Measurements from ENCODE around the gene ABLIM2. TPM values are rescaled to one million over a fixed set of nuclear protein-coding genes. Genes with fewer than 3 reads are reported as not detected.

Gene ABLIM2
- total and polyA plus RNA-seq, 2 of the 4 experiments (the other 2 are of a cell fraction) = under 0.01 to 0.10 TPM

GRCh38 chr4:8009097-8009496 lies 149.5 kb downstream of the ABLIM2 start:
- WGBS, 2 experiments (ENCODE audit: extremely low coverage in 2 of 2, insufficient read length in 1 of 2) = 20% methylated on average over 1 of the region's 5 CpGs; no CpG with 5 or more reads in 1 of the 2 experiments
- in situ Hi-C loops (cut with MboI; ENCODE audit: low sequenced_read_pairs) = no loop called here
- H3K18ac ChIP-seq (ENCODE audit: low read depth, low read length) = no peak overlapping the region
- no peaks in the 10 kb centered on the region for H3K79me1 ChIP-seq (ENCODE audit: low read depth in 1 of 2, low read length in 2 of 2)
- no peak overlapping the region for H3K9ac ChIP-seq (ENCODE audit: low read depth, low read length)
- H4K8ac ChIP-seq (ENCODE audit: low read depth in 2 of 2, low read length in 2 of 2) = no peak overlapping the region
- H2BK120ac ChIP-seq (ENCODE audit: low read depth, low read length) = no peak overlapping the region
- H2BK15ac ChIP-seq (ENCODE audit: low read depth, low read length) = no peak overlapping the region
- H3K56ac ChIP-seq (ENCODE audit: extremely low read depth, insufficient read depth, low read length) = no peak overlapping the region
- H4K20me1 ChIP-seq (ENCODE audit: insufficient read depth, low read length) = peaks cover 3% of the 10 kb centered on the region; the same call in 1 of the 2 replicates
- no TSS peak for BruUV-seq (replicated peaks)
- H3K27ac ChIP-seq (ENCODE audit: insufficient read depth, low read length) = no peak overlapping the region
- no peaks in the 10 kb centered on the region for H3K4me1 ChIP-seq (ENCODE audit: control insufficient read depth, insufficient read depth, low read length)
- H2AK9ac ChIP-seq (replicated peaks; ENCODE audit: low read depth, low read length, poor library complexity) = no peak overlapping the region
- peak overlapping the region; percentile 3 for H2AFZ ChIP-seq (replicated peaks; ENCODE audit: low read length, poor library complexity)
- no peak overlapping the region for H2BK5ac ChIP-seq (ENCODE audit: low read depth, low read length, poor library complexity, severe bottlenecking)
- H2BK20ac ChIP-seq (ENCODE audit: low read depth, low read length) = no peak overlapping the region
- no peak for TF ChIP-seq CEBPB (IDR thresholded peaks at IDR 0.05; ENCODE audit: low read depth, low read length)
- TF ChIP-seq CHD1 (IDR thresholded peaks at IDR 0.05; ENCODE audit: low read depth, low read length) = no peak
- TF ChIP-seq MXI1 (IDR thresholded peaks at IDR 0.05; ENCODE audit: borderline replicate concordance, low read depth, low read length) = no peak
- TF ChIP-seq BHLHE40 (IDR thresholded peaks at IDR 0.05; ENCODE audit: low read depth, low read length) = no peak
- no peak for TF ChIP-seq RFX5 (IDR thresholded peaks at IDR 0.05; ENCODE audit: low read depth, low read length)
- H3K4ac ChIP-seq (ENCODE audit: low read depth, low read length) = no peak overlapping the region
- H4K5ac ChIP-seq (ENCODE audit: low read depth, low read length) = no peak overlapping the region
- H3K14ac ChIP-seq (replicated peaks; ENCODE audit: low read depth, low read length) = no peak overlapping the region
- no peak overlapping the region for H2AK5ac ChIP-seq (ENCODE audit: low read depth, low read length)
- H3K9me3 ChIP-seq (ENCODE audit: control insufficient read depth, insufficient read depth, low read length) = no peaks in the 10 kb centered on the region
- H4K91ac ChIP-seq (ENCODE audit: insufficient read depth, low read depth, low read length) = no peak overlapping the region
- dilution Hi-C loops (cut with HindIII; ENCODE audit: low sequenced_read_pairs, unreplicated experiment) = no loop called here
- ChIA-PET CTCF (interaction anchor here (0.6 kb wide), 1 partner anchor 22 kb away, joined by 4 read pairs; no protein-coding TSS in a partner anchor), POLR2A (ENCODE audit: unreplicated experiment) (no interaction called here)
- no peak overlapping the region for H3K4me2 ChIP-seq (ENCODE audit: low read depth, low read length)
- H3K36me3 ChIP-seq (ENCODE audit: control insufficient read depth, insufficient read depth, low read length) = no peaks in the 10 kb centered on the region
- ATAC-seq (ENCODE audit: low read depth) (no peak), DNase-seq (no peak)
- intact Hi-C loops (cut with micrococcal nuclease) = no loop called here
- H3K4me3 ChIP-seq (ENCODE audit: insufficient read depth, low read depth, low read length) = no peak overlapping the region
- no peaks in the 10 kb centered on the region for H3K9me1 ChIP-seq (ENCODE audit: insufficient read depth, low read length)
- peaks cover 77% of the 10 kb centered on the region for H3K27me3 ChIP-seq (ENCODE audit: control insufficient read depth, insufficient read depth, low read length)
- no peak overlapping the region for H3K23ac ChIP-seq (ENCODE audit: low read depth, low read length)
